Eye (tissue), 1 donor: Measurements from ENCODE around the gene PROSER3.
"Not testable (repeated sequence)": the region's sequence is repeated elsewhere in the genome, so short reads cannot be mapped to it uniquely, and the experiment has no call there.

Source experiments
- DNase-seq: peaks from one replicate; pipeline ENCODE4 v3.0.0-alpha.2; 2015

PROSER3 gene

DNA sequence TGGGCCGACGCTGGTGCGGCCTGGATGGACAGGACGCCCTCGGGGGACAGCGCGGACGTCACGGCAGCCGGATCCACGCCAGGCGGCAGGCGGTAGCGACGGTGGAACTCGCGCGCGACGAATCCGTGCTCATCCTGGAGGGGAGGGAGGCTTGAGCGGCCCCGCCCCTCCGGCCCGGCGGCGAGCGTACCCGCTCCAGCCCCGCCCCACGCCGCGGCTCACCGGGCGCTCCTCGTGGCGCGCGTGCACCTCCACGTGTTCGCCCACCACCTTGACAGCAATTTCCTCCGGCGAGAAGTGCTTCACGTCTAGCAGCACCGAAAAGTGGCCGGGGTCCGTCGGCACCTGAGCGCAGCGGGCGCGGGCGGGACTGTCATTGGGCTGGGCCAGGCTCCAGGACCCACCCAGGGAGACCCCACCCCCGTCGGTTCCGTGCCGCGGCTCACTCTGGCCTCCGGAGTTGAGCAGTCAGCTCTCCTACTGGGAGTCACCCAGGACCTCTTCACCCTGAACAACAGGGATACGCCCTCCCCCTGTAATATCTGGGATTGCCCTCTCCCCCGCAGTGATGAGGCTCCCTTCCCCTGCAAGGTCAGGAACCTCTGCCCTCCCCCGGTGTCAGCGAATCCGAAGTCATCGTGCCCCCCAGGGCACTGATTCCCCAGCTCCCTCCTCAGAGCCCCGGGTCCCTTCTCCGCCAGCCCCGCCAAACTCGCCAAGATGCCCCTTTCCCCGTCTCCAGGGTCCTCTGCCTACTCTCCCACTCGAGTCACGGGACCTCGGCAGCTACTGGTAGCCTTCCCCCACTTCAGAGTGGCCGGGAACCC lies 2.2 kb upstream of the PROSER3 start:
- peak; percentile 49 for DNase-seq

GRCh38 chr19:35756377-35757230 lies 1.4 kb upstream of the PROSER3 start, which contains the start of gene HSPB6:
TSS of gene HSPB6 (minus strand) at chr19:35757029. CDS start at chr19:35757008, 21 bp downstream.
- DNase-seq = peak; percentile 71

GRCh38 chr19:35757231-35757748 lies 686 bp upstream of the PROSER3 start:
- peak; percentile 86 for DNase-seq

DNA sequence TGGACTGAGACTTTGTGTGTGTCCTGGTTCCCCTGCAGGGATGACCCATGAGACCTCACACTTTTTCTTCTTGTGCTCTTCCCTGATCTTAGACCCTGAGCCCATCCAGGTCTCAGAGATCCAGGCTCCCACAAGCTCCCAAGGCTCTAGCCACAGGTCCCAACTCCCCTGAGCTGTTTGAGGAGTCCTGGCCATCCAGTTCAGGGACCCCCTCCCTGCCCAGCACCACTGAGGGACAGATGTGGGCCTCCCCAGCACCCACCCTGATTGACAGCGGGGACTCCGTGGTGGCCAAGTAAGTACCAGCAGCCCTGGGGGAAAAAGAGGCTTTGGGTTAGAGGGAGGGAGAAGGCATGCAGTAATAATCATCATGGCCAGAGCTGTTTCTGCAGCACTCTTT lies 1.7 kb downstream of the PROSER3 start:
- no peak for DNase-seq

- DNase-seq = no peak
These were observed 2.9 kb downstream of the PROSER3 start for GRCh38 chr19:35760711-35761349.

- DNase-seq = no peak
These were observed 6.7 kb downstream of the PROSER3 start for GRCh38 chr19:35764432-35765315.

DNA sequence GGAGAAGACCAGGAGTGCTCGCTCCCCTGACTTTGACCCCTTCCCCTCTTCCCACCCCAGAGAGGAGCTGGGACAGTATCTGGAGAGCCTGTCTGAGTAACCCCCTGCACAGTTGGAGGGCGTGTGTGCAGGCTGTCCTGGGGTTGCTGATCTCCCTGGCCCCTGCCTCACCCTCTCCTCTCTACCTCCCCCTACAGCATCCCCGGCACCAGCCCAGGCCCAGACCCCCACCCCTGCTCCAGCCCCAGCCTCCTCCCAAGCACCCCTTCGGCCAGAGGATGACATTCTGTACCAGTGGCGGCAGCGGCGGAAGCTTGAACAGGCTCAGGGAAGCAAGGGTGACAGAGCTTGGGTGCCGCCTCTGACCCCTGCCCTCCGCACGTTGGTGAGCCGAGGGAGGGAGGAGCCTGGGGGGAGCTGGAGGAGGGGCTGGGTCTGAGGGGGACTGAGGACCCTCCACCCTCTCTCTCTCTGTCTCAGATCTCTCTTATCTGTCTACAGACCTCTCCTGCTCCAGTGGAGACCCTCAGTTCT lies 8.7 kb downstream of the PROSER3 start:
- DNase-seq = no peak

- DNase-seq = peak; percentile 75
These were observed 9.5 kb downstream of the PROSER3 start for GRCh38 chr19:35767288-35768081.

DNA sequence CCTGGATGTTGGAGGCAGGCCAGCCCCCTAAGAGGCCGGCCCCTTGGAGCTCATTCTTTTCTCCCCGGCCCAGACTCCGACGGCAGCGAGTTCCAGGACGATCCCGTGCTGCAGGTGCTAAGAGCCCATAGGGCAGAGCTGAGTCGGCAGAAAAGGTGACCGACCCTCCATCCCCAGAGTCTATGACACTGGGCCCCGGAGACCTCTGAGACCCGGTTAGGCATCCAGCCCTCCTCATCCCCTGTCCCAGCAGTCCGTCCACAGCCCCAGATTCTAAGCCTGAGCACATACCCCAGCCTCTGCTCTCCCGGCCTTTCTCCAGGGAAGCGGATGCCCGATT lies 10.1 kb downstream of the PROSER3 start:
- no peak for DNase-seq

DNA sequence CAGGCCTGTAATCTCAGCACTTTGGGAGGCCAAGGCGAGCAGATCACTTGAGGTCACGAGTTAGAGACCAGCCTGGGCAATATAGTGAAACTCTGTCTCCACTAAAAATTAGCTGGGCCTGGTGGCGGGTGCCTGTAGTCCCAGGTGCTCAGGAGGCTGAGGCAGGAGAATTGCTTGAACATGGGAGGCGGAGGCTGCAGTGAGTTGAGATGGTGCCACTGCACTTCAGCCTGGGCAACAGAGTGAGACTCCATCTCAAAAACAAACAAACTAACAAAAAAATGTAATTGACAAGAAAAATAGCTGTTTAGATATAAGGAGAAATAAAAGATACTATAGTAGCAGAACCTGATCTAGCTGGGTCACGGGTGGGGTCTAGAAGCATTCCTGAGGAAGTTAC lies 14.4 kb downstream of the PROSER3 start:
- not testable (repeated sequence) for DNase-seq

GRCh38 chr19:35773020-35773806 lies 15.2 kb downstream of the PROSER3 start:
- DNase-seq = no peak

- DNase-seq = no peak
These were observed 16.5 kb downstream of the PROSER3 start for GRCh38 chr19:35774274-35775045.

DNA sequence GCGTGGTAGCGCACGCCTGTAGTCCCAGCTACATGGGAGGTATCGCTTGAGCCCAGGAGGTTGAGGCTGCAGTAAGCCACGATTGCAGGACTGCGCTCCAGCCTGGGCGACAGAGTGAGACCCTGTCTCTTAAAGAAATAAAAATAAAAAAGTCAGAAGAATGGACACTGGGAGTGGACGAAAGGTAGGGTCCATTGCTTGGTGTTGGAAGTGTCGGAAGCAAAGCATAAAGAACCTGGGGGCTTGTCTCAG lies 17.0 kb downstream of the PROSER3 start:
- no peak for DNase-seq

DNA sequence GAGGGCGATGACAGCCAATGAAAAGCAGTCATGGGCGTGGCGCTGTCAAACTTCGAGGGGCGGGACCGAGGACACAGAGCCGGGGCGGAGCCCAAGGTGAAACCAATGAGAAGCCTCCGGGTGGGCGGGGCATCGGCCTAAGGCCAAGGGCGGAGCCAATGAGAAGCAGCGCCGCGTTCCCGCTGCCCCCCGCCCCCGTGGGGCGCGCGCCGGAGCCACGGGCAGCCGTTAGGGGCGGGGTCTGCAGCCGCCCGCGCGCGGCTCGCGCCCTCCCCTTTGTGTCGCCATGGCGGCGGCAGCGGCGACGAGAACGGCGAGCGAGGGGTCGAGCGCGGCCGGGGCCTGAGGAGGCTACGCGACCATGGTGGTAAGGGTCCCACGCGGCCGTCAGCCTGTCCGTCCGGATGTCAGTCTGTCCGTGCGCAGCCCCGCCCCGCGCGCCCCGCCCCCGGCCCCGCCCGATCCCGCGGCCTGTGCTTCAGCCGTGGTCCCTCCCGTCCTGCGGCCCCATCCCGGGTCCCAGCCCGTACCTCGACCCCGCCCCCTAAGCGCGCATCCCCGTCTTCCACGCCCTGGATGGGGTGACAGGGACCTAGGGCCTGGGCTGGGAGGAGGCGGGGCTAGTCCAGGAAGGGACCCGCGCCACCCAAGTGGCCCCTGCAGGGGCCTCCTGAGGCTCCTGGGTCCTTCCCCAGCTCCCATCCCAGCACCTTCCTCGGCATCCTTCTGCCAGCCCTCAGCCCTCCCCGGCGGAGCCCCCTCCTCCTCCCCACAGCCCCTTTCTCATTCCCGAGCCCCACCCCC lies 17.5 kb downstream of the PROSER3 start, which contains the start of gene ARHGAP33:
ARHGAP33 (plus strand) TSS at position 267 of the 804 bp plus-strand sequence; CDS start at position 362, 95 bp downstream.
- DNase-seq = peak; percentile 100

DNA sequence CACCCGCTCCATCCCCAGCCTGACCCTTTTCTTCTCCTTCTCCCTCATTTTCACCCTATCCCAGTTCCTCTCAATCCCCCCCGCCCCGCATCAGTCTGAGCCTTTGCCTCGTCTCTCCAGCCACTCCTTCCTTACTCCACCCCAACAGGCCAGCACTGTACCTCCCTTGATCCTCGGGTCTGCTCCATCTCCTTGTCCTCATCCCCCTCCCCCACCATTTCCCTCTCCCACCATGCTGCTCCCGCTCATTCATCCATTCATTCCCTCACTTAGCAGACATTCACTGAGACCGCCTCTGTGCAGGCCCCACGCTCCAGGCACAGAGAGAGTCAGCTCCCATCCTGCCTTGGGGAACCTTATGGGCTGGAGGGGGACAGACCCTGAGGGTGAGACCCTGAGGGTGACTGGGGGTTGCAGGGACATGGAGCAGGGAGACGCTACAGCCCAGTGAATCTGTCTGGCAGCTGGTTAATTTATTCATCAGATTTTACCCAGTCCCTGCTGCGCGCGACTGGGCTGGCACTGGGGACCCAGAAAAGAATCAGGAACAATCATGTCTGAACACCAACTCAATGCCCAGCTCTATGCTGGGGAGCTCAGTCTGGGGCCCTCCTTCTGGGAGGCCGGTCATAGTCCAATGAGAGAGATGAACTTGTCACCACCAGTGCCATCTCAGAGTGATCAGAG lies 18.3 kb downstream of the PROSER3 start:
- peak; percentile 72 for DNase-seq

- peak; percentile 85 for DNase-seq
These were observed 19.3 kb downstream of the PROSER3 start for GRCh38 chr19:35777086-35777841.

DNA sequence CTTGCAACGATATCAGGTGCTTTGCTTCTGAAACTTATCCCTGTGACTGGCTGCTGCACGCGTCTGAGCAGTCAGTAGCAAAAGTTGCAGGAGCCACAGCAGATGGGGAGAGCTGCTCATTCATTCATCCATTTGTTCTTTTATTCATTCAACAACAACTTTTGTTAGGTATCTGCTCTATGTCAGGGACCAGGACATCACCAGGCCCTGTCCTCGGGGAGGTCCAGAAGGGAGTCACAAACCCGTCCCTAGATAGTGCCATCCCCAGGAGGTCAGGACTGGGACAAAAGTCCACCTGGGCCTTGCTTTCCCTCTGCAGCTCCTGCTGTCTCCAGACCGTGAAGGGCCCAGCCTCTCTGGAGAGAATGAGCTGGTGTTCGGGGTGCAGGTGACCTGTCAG lies 20.0 kb downstream of the PROSER3 start:
- no peak for DNase-seq
